GM12878 (cell line): ENCODE data around the gene CDRT15.

Source experiments
- CTCF ChIP-seq, 3 experiments: IDR thresholded peaks in 2 of 3; conservative IDR thresholded peaks in 1 of 3; 2 replicates each; pipeline ENCODE4 v1.5.1; 2011; ENCODE audit warnings: low read depth in 3 of 3, low read length in 3 of 3, mild to moderate bottlenecking in 3 of 3, control low read depth in 2 of 3, moderate library complexity in 2 of 3, inconsistent platforms in 1 of 3, mixed read lengths in 1 of 3; ENCODE audit not compliant: control insufficient read depth in 2 of 3, insufficient read depth in 1 of 3; ENCODE audit errors: extremely low read depth in 1 of 3
- POLR2A ChIP-seq: IDR thresholded peaks from 2 replicates; pipeline ENCODE4 v1.6.1; 2011; ENCODE audit warnings: low read depth, mild to moderate bottlenecking, low read length

GRCh38 chr17:14196377-14196997, 40.2 kb downstream of the CDRT15 start:
- TF ChIP-seq POLR2A: no peak
- TF ChIP-seq CTCF (IDR thresholded peaks at IDR 0.05 in 2 of 3, conservative IDR thresholded peaks at IDR 0.05 in 1 of 3; ENCODE audit: control insufficient read depth in 2 of 3, extremely low read depth in 1 of 3, insufficient read depth in 1 of 3, low read depth in 3 of 3, low read length in 3 of 3): peak in 2 of 3 experiments; percentile 39 to 41; a peak in 3 of 6 replicates
